Left ventricle myocardium inferior (tissue), 1 donor: ENCODE measurements around the gene PDE11A. TPM values are rescaled to one million over a fixed set of nuclear protein-coding genes. Genes with fewer than 3 reads are reported as not detected.

Experiments
- DNase-seq: peaks from one replicate; pipeline ENCODE4 v3.0.0-alpha.2; 2020
- H3K27ac ChIP-seq: fragments of 200-600 bp; replicated peaks from 2 replicates; pipeline ENCODE4 v1.8.0; 2021
- H3K27me3 ChIP-seq: fragments of 200-600 bp; 2 replicates; pipeline ENCODE4 v1.8.0; 2021; ENCODE audit warnings: low read depth
- H3K36me3 ChIP-seq: fragments of 200-600 bp; 2 replicates; pipeline ENCODE4 v1.8.0; 2021
- H3K4me1 ChIP-seq: fragments of 200-600 bp; 2 replicates; pipeline ENCODE4 v1.8.0; 2021
- H3K4me3 ChIP-seq: fragments of 200-600 bp; 2 replicates; pipeline ENCODE4 v1.8.0; 2021; ENCODE audit warnings: mild to moderate bottlenecking, moderate library complexity
- H3K9me3 ChIP-seq: fragments of 200-600 bp; replicated peaks from 2 replicates; pipeline ENCODE4 v1.8.0; 2021
- intact Hi-C: fragments of 100-400 bp; cut with micrococcal nuclease; formaldehyde crosslinking; loops from one replicate; pipeline ENCODE4 v1.11.0; 2022
- total RNA-seq: library from RNA; stranded (reverse); fragmentation: NEBNext Ultra II Directional; extraction: Animal tissue kit (Norgen Biotek cat#: 25700); gene quantifications from one replicate; pipeline ENCODE4 v1.2.1, GENCODE V29; 2021
- TF ChIP-seq, protein P1 (sequence below): fragments of 200-600 bp; IDR thresholded peaks from 2 replicates; pipeline ENCODE4 v1.8.0; 2021; ENCODE audit warnings: antibody characterized with exemption, mild to moderate bottlenecking, borderline replicate concordance
- donor health status: DM: no; HTN: yes; CAD: no; lungs with severe emphysema.

PDE11A gene
- total RNA-seq, 1 donor from 2014 or later, result 2.5 TPM

DNA sequence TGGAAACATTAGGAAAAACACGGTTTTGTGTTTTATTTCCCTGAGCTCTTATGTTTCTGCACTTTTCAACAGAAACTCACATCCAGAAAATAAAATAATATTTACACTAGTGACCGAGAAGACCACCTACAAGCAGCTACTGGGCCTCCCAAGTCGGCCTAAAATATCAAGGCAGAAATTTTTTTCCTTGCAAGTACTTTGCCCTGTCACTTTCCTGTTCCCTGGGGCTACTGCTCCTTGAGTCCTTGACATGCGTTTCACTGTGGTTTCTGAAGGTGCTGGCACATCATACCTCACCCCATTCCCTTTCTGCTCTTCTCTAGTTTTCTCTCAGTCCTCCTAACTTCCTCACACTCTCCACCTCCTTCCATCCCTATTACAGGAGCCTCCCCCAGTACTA lies 400.9 kb downstream of the PDE11A start:
- H3K4me1 ChIP-seq, result peaks cover 16% of the 10 kb centered on the region
- H3K4me3 ChIP-seq, result no peak overlapping the region
- no peaks in the 10 kb centered on the region for H3K36me3 ChIP-seq
- no peak for DNase-seq
- TF ChIP-seq, protein P1, sequence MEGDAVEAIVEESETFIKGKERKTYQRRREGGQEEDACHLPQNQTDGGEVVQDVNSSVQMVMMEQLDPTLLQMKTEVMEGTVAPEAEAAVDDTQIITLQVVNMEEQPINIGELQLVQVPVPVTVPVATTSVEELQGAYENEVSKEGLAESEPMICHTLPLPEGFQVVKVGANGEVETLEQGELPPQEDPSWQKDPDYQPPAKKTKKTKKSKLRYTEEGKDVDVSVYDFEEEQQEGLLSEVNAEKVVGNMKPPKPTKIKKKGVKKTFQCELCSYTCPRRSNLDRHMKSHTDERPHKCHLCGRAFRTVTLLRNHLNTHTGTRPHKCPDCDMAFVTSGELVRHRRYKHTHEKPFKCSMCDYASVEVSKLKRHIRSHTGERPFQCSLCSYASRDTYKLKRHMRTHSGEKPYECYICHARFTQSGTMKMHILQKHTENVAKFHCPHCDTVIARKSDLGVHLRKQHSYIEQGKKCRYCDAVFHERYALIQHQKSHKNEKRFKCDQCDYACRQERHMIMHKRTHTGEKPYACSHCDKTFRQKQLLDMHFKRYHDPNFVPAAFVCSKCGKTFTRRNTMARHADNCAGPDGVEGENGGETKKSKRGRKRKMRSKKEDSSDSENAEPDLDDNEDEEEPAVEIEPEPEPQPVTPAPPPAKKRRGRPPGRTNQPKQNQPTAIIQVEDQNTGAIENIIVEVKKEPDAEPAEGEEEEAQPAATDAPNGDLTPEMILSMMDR, result no peak
- intact Hi-C loops, result no loop called here
- no peak overlapping the region for H3K27ac ChIP-seq
- H3K9me3 ChIP-seq, result no peaks in the 10 kb centered on the region
- no peaks in the 10 kb centered on the region for H3K27me3 ChIP-seq

DNA sequence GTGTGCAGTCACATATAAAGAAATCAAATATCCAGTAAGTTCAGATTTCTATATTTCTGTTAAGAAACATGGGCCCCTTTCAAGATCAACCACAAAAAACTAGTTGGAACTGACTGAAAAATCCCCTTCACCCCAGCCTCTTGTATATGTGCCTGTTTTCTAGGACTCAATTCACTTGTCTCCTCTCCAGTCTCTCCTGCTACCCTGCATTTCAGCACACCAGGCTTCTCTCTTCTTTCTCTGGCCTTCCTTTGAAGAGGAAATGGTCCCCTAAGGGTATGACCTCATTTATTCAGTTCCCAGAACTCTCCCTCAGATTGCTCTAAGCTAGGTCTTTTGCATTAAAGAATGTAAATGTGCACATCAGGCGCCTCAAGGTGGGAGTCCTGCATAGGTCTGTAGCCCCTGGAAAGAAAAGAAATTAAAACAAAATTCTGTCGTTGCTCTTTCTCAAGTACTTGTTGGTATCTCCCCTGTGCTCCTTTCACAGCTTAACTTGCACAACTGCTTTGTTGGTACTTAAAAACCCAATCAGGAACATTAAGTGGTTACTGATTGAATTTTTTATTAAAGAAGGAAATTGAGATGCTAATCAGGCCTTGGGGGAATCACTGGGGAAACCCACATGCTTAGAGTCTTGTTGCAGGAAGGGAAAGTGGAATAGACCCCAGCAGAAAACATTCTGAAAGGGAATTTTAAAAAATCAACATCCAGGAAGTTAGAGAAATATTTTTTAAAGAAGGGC lies 401.6 kb downstream of the PDE11A start:
- Histone ChIP-seq H3K36me3 (no peaks in the 10 kb centered on the region), H3K9me3 (no peaks in the 10 kb centered on the region), H3K4me1 (peaks cover 16% of the 10 kb centered on the region), H3K4me3 (no peak overlapping the region), H3K27me3 (no peaks in the 10 kb centered on the region), H3K27ac (no peak overlapping the region)
- intact Hi-C loops, result no loop called here
- DNase-seq, result no peak
- TF ChIP-seq, protein P1, result no peak

DNA sequence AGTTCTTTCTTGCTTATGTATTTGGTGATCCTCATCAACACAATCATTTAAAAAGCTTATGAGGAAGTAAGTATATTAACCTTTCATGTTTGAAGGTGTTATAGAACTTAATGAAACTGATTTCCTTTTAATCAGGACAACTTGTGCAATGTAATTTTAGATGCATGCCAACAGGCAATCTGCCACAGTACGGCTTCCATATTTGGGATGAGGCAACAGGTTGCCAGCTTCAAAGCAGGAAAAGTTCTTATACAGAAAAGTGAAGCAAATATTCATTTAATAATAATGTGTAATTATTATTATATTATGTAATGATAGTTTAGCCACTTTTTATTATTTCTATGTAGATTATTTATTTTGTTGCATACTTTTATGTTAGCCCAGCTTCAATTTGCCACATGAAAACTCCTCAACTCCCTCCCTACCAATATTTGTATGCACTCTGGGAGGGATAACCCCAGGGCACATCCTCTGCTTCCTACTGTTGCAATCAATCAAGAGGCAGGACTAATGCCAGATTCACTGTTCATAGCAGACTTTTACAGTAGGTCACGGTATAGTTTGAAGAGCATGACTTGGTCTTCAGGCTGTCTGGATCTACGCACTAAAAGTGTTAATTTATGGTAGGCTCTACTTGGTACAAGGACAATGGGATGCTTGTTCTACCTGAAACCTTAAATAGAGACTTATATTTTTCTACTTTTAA lies 402.8 kb downstream of the PDE11A start:
- Histone ChIP-seq H3K27ac (no peak overlapping the region), H3K36me3 (no peaks in the 10 kb centered on the region), H3K9me3 (no peaks in the 10 kb centered on the region), H3K4me3 (no peak overlapping the region), H3K27me3 (no peaks in the 10 kb centered on the region), H3K4me1 (peaks cover 16% of the 10 kb centered on the region)
- DNase-seq, result no peak
- intact Hi-C loops, result no loop called here
- TF ChIP-seq, protein P1, result no peak

DNA sequence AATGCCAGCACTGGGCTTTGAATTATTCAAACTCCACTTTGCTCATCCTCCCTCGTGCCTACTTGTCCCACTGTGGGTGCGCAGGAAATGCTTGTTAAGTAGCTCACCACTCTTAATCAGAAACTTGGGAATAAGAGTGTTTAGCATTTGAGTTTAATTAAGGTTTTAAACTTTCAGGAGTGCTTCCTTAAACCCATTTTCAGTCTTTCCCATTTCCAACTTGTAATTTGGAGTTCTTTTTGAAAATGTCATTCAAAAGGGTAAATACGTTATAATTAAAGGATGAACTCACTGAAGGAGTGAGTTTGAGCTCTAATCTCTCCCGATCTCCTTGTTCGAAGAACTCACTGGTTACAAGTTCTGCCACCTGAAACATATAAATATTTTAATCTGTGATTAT lies 403.4 kb downstream of the PDE11A start:
- no peak for DNase-seq
- Histone ChIP-seq H3K9me3 (no peaks in the 10 kb centered on the region), H3K4me3 (no peak overlapping the region), H3K36me3 (no peaks in the 10 kb centered on the region), H3K27ac (no peak overlapping the region), H3K4me1 (peaks cover 16% of the 10 kb centered on the region), H3K27me3 (no peaks in the 10 kb centered on the region)
- intact Hi-C loops, result no loop called here
- TF ChIP-seq, protein P1, result no peak

DNA sequence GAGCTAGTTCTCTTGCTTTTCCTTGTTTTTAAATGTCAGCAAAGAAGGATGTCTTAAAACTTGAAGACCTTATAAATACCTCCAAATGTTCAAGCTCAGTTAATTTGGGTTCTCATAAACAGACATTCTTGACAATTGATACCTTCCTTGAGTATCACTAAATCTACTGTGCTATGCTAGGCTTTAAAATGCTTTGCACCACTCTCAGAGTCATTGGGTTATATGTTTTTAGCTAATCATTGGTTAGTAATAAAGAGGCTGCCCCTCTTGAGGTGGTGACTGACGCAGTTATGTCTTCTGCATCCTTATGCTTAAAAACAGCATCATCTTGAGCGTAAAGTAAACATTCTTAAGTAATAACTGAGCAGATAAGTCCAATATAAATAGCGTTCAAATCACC lies 404.0 kb downstream of the PDE11A start:
- TF ChIP-seq, protein P1, result no peak
- Histone ChIP-seq H3K4me1 (peaks cover 16% of the 10 kb centered on the region), H3K27ac (no peak overlapping the region), H3K27me3 (no peaks in the 10 kb centered on the region), H3K4me3 (no peak overlapping the region), H3K36me3 (no peaks in the 10 kb centered on the region), H3K9me3 (no peaks in the 10 kb centered on the region)
- no peak for DNase-seq
- intact Hi-C loops, result no loop called here
